WI38 (cell line): ENCODE measurements around the gene ASXL3.

ENCODE experiments used
- H3K4me3 ChIP-seq: 2 replicates; pipeline ENCODE4 v1.5.1; 2011; ENCODE audit warnings: low read depth, mild to moderate bottlenecking, control low read depth, low read length
- TF ChIP-seq, protein P1 (sequence below): IDR thresholded peaks from 2 replicates; pipeline ENCODE4 v1.5.1; 2012; ENCODE audit warnings: low read depth, mild to moderate bottlenecking, control low read depth, low read length

ASXL3 gene

GRCh38 chr18:33575451-33575850 lies 2.6 kb upstream of the ASXL3 start:
- TF ChIP-seq, protein P1, sequence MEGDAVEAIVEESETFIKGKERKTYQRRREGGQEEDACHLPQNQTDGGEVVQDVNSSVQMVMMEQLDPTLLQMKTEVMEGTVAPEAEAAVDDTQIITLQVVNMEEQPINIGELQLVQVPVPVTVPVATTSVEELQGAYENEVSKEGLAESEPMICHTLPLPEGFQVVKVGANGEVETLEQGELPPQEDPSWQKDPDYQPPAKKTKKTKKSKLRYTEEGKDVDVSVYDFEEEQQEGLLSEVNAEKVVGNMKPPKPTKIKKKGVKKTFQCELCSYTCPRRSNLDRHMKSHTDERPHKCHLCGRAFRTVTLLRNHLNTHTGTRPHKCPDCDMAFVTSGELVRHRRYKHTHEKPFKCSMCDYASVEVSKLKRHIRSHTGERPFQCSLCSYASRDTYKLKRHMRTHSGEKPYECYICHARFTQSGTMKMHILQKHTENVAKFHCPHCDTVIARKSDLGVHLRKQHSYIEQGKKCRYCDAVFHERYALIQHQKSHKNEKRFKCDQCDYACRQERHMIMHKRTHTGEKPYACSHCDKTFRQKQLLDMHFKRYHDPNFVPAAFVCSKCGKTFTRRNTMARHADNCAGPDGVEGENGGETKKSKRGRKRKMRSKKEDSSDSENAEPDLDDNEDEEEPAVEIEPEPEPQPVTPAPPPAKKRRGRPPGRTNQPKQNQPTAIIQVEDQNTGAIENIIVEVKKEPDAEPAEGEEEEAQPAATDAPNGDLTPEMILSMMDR: no peak
- no peak overlapping the region for H3K4me3 ChIP-seq

GRCh38 chr18:33576999-33577646 lies 896 bp upstream of the ASXL3 start:
- no peak overlapping the region; the same call in 1 of the 2 replicates for H3K4me3 ChIP-seq
- TF ChIP-seq, protein P1: no peak

DNA sequence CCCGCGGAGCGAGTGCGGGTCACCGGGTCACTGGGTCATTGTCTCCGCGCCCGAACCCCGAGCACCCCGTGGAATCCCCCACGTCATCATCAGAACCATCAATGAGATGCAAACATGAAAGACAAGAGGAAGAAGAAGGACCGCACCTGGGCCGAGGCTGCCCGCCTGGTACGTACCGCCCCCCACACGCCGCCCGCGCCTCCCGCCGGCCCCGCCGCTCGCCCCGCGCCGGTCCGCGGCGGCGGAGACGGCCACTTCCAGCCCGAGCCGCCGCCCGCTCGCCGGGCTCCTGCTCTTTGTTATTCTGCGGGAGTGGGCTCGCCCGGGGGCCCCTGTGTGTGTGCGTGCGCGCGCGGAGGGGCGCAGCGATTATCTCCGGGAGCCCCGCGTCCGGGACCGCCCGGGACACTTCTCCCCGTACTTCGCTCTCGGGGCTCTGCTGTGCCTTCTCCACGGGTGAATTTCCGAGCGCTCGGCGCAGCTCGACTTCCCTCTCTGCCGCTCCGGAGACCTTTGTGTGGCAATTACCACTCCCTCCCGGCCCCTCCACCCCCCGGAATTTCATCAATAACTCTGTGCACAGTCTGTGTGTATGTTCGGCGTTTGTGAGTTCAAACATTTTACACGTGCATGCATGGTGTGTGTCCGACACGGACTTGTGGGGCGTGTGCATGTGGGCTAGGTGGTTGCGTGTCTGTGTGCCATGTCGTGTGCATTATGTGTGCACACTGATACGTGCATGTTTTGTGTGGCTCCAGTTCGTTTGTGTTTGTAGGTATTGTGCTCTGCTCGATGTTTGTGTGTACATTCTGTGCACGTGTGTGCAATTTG lies 714 bp downstream of the ASXL3 start:
- H3K4me3 ChIP-seq: peak overlapping the region; percentile 27; the same call in 1 of the 2 replicates
- TF ChIP-seq, protein P1: no peak

GRCh38 chr18:33579349-33580215 lies 1.6 kb downstream of the ASXL3 start:
- H3K4me3 ChIP-seq: no peak overlapping the region
- TF ChIP-seq, protein P1: no peak

DNA sequence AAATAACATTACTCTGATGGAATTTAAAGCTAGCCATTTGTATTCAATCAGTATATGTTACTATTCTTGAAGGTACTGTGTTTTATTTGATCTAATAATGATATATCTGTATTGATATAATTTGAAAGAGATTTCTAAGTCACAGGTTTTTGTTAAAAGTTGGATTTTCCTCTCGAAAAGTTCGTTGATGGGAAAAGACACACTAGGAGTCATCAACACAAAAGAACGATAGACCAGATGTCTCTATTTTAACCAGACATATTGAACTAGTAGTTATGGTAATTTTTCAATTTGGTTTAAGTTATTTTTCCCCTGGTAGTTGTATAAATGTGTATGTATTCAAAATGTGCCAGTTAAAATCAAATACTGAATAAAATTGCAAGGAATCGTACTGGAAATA lies 2.5 kb downstream of the ASXL3 start:
- TF ChIP-seq, protein P1: no peak
- no peak overlapping the region for H3K4me3 ChIP-seq

- H3K4me3 ChIP-seq: no peak overlapping the region
- TF ChIP-seq, protein P1: no peak
These were observed 3.8 kb downstream of the ASXL3 start for GRCh38 chr18:33581856-33582255.
